Effector memory CD4-positive, alpha-beta T cell (primary cell): ENCODE results near the gene TESMIN.

Source experiments
- DNase-seq, 3 donors: peaks; one replicate each; pipeline ENCODE4 v3.0.0-alpha.2; 2020
- H3K27ac ChIP-seq: 2 replicates; pipeline ENCODE4 v1.7.0; 2013; ENCODE audit warnings: mild to moderate bottlenecking, low read length, moderate library complexity; ENCODE audit not compliant: insufficient read depth, poor library complexity, severe bottlenecking
- H3K27me3 ChIP-seq: replicated peaks from 2 replicates; pipeline ENCODE4 v1.7.0; 2013; ENCODE audit warnings: mild to moderate bottlenecking, low read length; ENCODE audit not compliant: insufficient read depth, control insufficient read depth, poor library complexity, severe bottlenecking
- H3K36me3 ChIP-seq: 2 replicates; pipeline ENCODE4 v1.7.0; 2013; ENCODE audit warnings: mild to moderate bottlenecking, low read length, moderate library complexity; ENCODE audit not compliant: control insufficient read depth, insufficient read depth
- H3K4me1 ChIP-seq: 2 replicates; pipeline ENCODE4 v1.7.0; 2013; ENCODE audit warnings: low read length, mild to moderate bottlenecking; ENCODE audit not compliant: control insufficient read depth, insufficient read depth, poor library complexity, severe bottlenecking
- H3K4me3 ChIP-seq: 2 replicates; pipeline ENCODE4 v1.7.0; 2013; ENCODE audit warnings: low read length, low read depth, mild to moderate bottlenecking; ENCODE audit not compliant: insufficient read depth, poor library complexity, severe bottlenecking
- H3K9me3 ChIP-seq: 2 replicates; pipeline ENCODE4 v1.7.0; 2013; ENCODE audit warnings: mild to moderate bottlenecking, low read length, moderate library complexity; ENCODE audit not compliant: control insufficient read depth

TESMIN gene

DNA sequence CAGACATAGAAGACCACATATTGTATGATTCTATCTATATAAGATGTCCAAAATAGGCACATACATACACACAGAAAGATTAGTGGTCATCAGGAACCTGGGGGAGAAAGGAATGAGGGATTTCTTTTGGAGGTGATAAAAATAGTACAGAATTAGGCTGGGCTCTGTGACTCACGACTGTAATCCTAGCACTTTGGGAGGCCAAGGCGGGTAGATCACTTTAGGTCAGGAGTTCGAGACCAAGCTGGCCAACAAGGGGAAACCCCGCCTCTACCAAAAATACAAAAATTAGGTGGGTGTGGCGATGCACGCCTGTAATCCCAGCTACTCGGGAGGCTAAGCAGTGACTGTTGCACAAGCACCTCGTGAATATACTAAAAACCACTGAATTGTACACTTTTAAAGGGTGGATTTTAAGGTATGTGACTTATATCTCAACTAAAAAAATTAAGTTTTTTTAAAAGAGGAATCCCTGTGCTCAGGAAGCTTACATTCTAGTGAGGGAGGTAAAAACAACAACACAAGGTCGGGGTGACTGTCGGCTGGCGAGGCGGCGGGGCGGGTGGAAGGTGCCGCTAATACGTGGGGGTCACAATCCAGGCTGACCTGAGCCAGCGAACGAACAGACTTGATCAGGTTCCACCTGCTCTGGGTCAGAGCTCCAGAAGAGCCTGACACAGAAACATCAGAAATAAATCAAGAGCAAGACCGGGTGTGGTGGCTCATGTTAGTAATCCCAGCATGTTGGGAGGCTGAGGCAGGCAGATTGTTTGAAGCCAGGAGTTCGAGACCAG lies 25.3 kb upstream of the TESMIN start:
- Histone ChIP-seq H3K4me3 (no peak overlapping the region), H3K36me3 (peaks cover 72% of the 10 kb centered on the region), H3K27me3 (no peaks in the 10 kb centered on the region), H3K4me1 (no peaks in the 10 kb centered on the region), H3K27ac (no peak overlapping the region), H3K9me3 (no peaks in the 10 kb centered on the region)
- DNase-seq, result no peak

DNA sequence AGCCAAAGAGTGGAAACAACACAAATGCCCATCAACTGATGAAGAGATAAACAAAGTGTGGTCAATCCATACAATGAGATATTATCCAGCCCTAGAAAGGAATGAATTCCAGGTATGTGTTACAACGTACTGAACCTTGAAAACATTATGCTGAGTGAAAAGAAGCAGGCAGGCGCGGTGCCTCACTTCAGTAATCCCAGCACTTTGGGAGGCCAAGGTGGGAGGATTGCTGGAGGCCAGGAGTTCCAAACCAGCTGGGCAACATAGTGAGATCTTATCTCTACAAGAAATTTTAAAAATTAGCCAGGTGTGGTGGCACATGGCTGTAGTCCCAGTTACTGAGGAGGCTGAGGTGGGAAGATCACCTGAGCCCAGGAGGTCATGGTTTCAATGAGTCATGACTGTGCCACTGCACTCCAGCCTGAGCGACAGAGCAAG lies 24.6 kb upstream of the TESMIN start:
- Histone ChIP-seq H3K4me1 (no peaks in the 10 kb centered on the region), H3K9me3 (no peaks in the 10 kb centered on the region), H3K4me3 (no peak overlapping the region), H3K27ac (no peak overlapping the region), H3K36me3 (peaks cover 72% of the 10 kb centered on the region), H3K27me3 (no peaks in the 10 kb centered on the region)
- no peak for DNase-seq

GRCh38 chr11:68774194-68774585 lies 22.9 kb upstream of the TESMIN start:
- no peak overlapping the region for H3K4me3 ChIP-seq
- H3K4me1 ChIP-seq, result no peaks in the 10 kb centered on the region
- no peak for DNase-seq
- peaks cover 73% of the 10 kb centered on the region for H3K36me3 ChIP-seq
- no peak overlapping the region for H3K27ac ChIP-seq
- no peaks in the 10 kb centered on the region for H3K27me3 ChIP-seq
- no peaks in the 10 kb centered on the region for H3K9me3 ChIP-seq

GRCh38 chr11:68773521-68774193 lies 22.3 kb upstream of the TESMIN start:
- no peaks in the 10 kb centered on the region for H3K9me3 ChIP-seq
- DNase-seq, result no peak
- H3K27ac ChIP-seq, result no peak overlapping the region
- H3K4me1 ChIP-seq, result no peaks in the 10 kb centered on the region
- no peaks in the 10 kb centered on the region for H3K27me3 ChIP-seq
- peaks cover 77% of the 10 kb centered on the region for H3K36me3 ChIP-seq
- no peak overlapping the region for H3K4me3 ChIP-seq

GRCh38 chr11:68772936-68773335 lies 21.6 kb upstream of the TESMIN start:
- H3K27ac ChIP-seq, result no peak overlapping the region
- H3K9me3 ChIP-seq, result no peaks in the 10 kb centered on the region
- peaks cover 75% of the 10 kb centered on the region for H3K36me3 ChIP-seq
- no peaks in the 10 kb centered on the region for H3K4me1 ChIP-seq
- H3K27me3 ChIP-seq, result no peaks in the 10 kb centered on the region
- DNase-seq, result no peak
- no peak overlapping the region for H3K4me3 ChIP-seq

GRCh38 chr11:68770781-68771180 lies 19.5 kb upstream of the TESMIN start:
- no peak for DNase-seq
- H3K4me1 ChIP-seq, result no peaks in the 10 kb centered on the region
- H3K9me3 ChIP-seq, result no peaks in the 10 kb centered on the region
- H3K27me3 ChIP-seq, result no peaks in the 10 kb centered on the region
- H3K27ac ChIP-seq, result no peak overlapping the region
- H3K4me3 ChIP-seq, result no peak overlapping the region
- H3K36me3 ChIP-seq, result peaks cover 56% of the 10 kb centered on the region

- no peaks in the 10 kb centered on the region for H3K27me3 ChIP-seq
- H3K4me1 ChIP-seq, result no peaks in the 10 kb centered on the region
- H3K9me3 ChIP-seq, result no peaks in the 10 kb centered on the region
- no peak overlapping the region for H3K4me3 ChIP-seq
- H3K36me3 ChIP-seq, result peaks cover 34% of the 10 kb centered on the region
- DNase-seq, result no peak
- H3K27ac ChIP-seq, result no peak overlapping the region
Measured at GRCh38 chr11:68767672-68768071, 16.4 kb upstream of the TESMIN start.

DNA sequence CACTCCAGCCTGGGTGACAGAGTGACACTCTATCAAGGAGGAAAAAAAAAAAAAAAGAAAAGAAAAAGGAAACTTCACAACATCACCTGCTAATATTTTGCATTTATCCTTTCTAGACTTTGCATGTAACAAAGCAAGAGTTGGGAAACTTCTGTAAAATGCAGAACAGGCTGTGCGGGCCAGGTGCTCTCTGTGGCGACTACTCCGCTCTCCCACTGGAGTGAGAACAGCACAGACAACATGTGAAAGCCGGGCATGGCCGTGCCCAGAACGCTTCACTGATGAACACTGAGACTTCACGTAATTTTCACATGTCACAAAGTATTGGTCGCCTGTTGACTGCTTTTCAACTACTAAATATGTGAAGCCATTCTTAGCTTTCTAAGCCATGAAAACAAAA lies 15.5 kb upstream of the TESMIN start:
- Histone ChIP-seq H3K27me3 (no peaks in the 10 kb centered on the region), H3K4me3 (no peak overlapping the region), H3K36me3 (peaks cover 37% of the 10 kb centered on the region), H3K9me3 (no peaks in the 10 kb centered on the region), H3K4me1 (no peaks in the 10 kb centered on the region), H3K27ac (no peak overlapping the region)
- no peak for DNase-seq

- Histone ChIP-seq H3K27ac (no peak overlapping the region), H3K4me3 (no peak overlapping the region), H3K9me3 (no peaks in the 10 kb centered on the region), H3K4me1 (no peaks in the 10 kb centered on the region), H3K36me3 (peaks cover 41% of the 10 kb centered on the region), H3K27me3 (no peaks in the 10 kb centered on the region)
- no peak for DNase-seq
Measured at GRCh38 chr11:68764746-68765145, 13.4 kb upstream of the TESMIN start.

- no peak for DNase-seq
- Histone ChIP-seq H3K36me3 (peaks cover 47% of the 10 kb centered on the region), H3K9me3 (no peaks in the 10 kb centered on the region), H3K27ac (no peak overlapping the region), H3K4me1 (no peaks in the 10 kb centered on the region), H3K4me3 (no peak overlapping the region), H3K27me3 (no peaks in the 10 kb centered on the region)
Measured at GRCh38 chr11:68763926-68764657, 12.8 kb upstream of the TESMIN start.
